Esophagus muscularis mucosa (tissue), 4 donors: ENCODE measurements around the gene EAF1. TPM values are rescaled to one million over a fixed set of nuclear protein-coding genes. Genes with fewer than 3 reads are reported as not detected.
"Not testable (repeated sequence)": the region's sequence is repeated elsewhere in the genome, so short reads cannot be mapped to it uniquely, and the experiment has no call there.

Experiments
- DNase-seq: peaks from one replicate; pipeline ENCODE4 v3.0.0-alpha.2; 2017; ENCODE audit errors: extremely low spot score
- H3K27ac ChIP-seq, 4 donors: fragments of 200-600 bp; sonication (generic); replicated peaks in 1 of 4; 1 replicate in 3 of 4; 2 replicates in 1 of 4; pipeline ENCODE4 v1.5.1; 2016 to 2019; ENCODE audit warnings: mild to moderate bottlenecking in 1 of 4
- H3K27me3 ChIP-seq, 4 donors: fragments of 200-600 bp; sonication (generic); one replicate each; pipeline versions ENCODE4 v1.5.1 to v1.6.0; 2016 to 2019
- H3K36me3 ChIP-seq, 4 donors: fragments of 200-600 bp; sonication (generic); one replicate each; pipeline ENCODE4 v1.5.1; 2016 to 2019
- H3K4me1 ChIP-seq, 4 donors: fragments of 200-600 bp; sonication (generic); one replicate each; pipeline ENCODE4 v1.5.1; 2016 to 2019
- H3K4me3 ChIP-seq, 4 donors: fragments of 200-600 bp; sonication (generic); 1 replicate in 2 of 4; 2 replicates in 2 of 4; pipeline ENCODE4 v1.5.1; 2016 to 2019; ENCODE audit warnings: mild to moderate bottlenecking in 4 of 4, moderate library complexity in 1 of 4
- H3K9me3 ChIP-seq, 4 donors: fragments of 200-600 bp; sonication (generic); 1 replicate in 3 of 4; 2 replicates in 1 of 4; pipeline ENCODE4 v1.5.1; 2016 to 2019
- CTCF ChIP-seq, 3 experiments: fragments of 200-600 bp in 2 of 3; fragments of 450-650 bp in 1 of 3; sonication (generic) in 2 of 3; IDR thresholded peaks; one replicate each; pipeline ENCODE4 v1.5.1; 2017 to 2019; ENCODE audit warnings: antibody characterized with exemption in 3 of 3, mild to moderate bottlenecking in 2 of 3, moderate library complexity in 1 of 3
- EP300 ChIP-seq: sonication (generic); formaldehyde crosslinking; IDR thresholded peaks from one replicate; pipeline ENCODE4 v1.6.1; 2017; ENCODE audit warnings: antibody characterized with exemption
- POLR2A ChIP-seq: fragments of 450-650 bp; IDR thresholded peaks from one replicate; pipeline ENCODE4 v1.6.1; 2017; ENCODE audit warnings: antibody characterized with exemption, moderate library complexity, mild to moderate bottlenecking, low read depth
- POLR2AphosphoS5 ChIP-seq, 2 donors: sonication (generic); formaldehyde crosslinking; IDR thresholded peaks; one replicate each; pipeline ENCODE4 v1.6.1; 2017; ENCODE audit warnings: antibody characterized with exemption in 2 of 2
- WGBS: methylation state at CpG from one replicate; pipeline ENCODE4 v1.1.5; 2018; 5-methylcytosine and 5-hydroxymethylcytosine counted together
- intact Hi-C: fragments of 100-400 bp; cut with DNase I; formaldehyde crosslinking; loops from one replicate; pipeline ENCODE4 v1.15.1; 2023
- total RNA-seq, 4 donors: library from RNA; depleted of rRNA; stranded (reverse); fragments of >200 nt; gene quantifications; one replicate each; pipeline versions ENCODE4 v1.1.0 to v1.2.1, GENCODE V29; 2016

The EAF1 gene
- total RNA-seq, 4 donors from 2014 or later = 12.0 to 21.7 (median 15.4) TPM

GRCh38 chr3:15479400-15480224, 52.2 kb downstream of the EAF1 start:
- no peak for DNase-seq
- intact Hi-C loops = no loop called here
- H3K9me3 ChIP-seq = no peaks in the 10 kb centered on the region
- H3K4me3 ChIP-seq = no peak overlapping the region
- H3K36me3 ChIP-seq = no peaks in the 10 kb centered on the region
- no peaks in the 10 kb centered on the region for H3K27me3 ChIP-seq
- TF ChIP-seq POLR2AphosphoS5 (IDR thresholded peaks at IDR 0.05) (no peak), POLR2A (no peak), CTCF (IDR thresholded peaks at IDR 0.05) (no peak), EP300 (no peak)
- H3K27ac ChIP-seq = no peak overlapping the region
- peaks cover 0 to 9% (median 3%) of the 10 kb centered on the region in 4 donors for H3K4me1 ChIP-seq

GRCh38 chr3:15484551-15484950, 57.2 kb downstream of the EAF1 start:
- H3K9me3 ChIP-seq, H3K27me3 ChIP-seq, H3K4me1 ChIP-seq, intact Hi-C loops, DNase-seq, H3K4me3 ChIP-seq, H3K27ac ChIP-seq: not testable (repeated sequence)
- peaks cover 5 to 28% (median 17%) of the 10 kb centered on the region in 4 donors for H3K36me3 ChIP-seq
- WGBS = 95% methylated on average over 6 of the region's 6 CpGs

- intact Hi-C loops = no loop called here
Observed at GRCh38 chr3:15486020-15486419, 58.6 kb downstream of the EAF1 start.

GRCh38 chr3:15486979-15487378, 59.6 kb downstream of the EAF1 start:
- Histone ChIP-seq H3K36me3 (peaks cover 5 to 29% (median 17%) of the 10 kb centered on the region in 4 donors), H3K4me3 (no peak overlapping the region), H3K27me3 (no peaks in the 10 kb centered on the region), H3K9me3 (no peaks in the 10 kb centered on the region), H3K4me1 (no peaks in the 10 kb centered on the region), H3K27ac (no peak overlapping the region)
- TF ChIP-seq POLR2A (no peak), CTCF (IDR thresholded peaks at IDR 0.05) (no peak), EP300 (no peak), POLR2AphosphoS5 (IDR thresholded peaks at IDR 0.05) (no peak)
- DNase-seq = no peak
- 93% methylated on average over 4 of the region's 4 CpGs for WGBS
- intact Hi-C loops = no loop called here

More at GRCh38 chr3:15486020-15486419, 58.6 kb downstream of the EAF1 start:
- Histone ChIP-seq H3K36me3 (peaks cover 5 to 29% (median 17%) of the 10 kb centered on the region in 4 donors), H3K9me3 (no peaks in the 10 kb centered on the region), H3K4me3 (no peak overlapping the region), H3K27ac (no peak overlapping the region), H3K27me3 (no peaks in the 10 kb centered on the region), H3K4me1 (no peaks in the 10 kb centered on the region)
- TF ChIP-seq POLR2AphosphoS5 (IDR thresholded peaks at IDR 0.05) (no peak), EP300 (no peak), CTCF (IDR thresholded peaks at IDR 0.05) (no peak), POLR2A (no peak)
- no peak for DNase-seq
- 92% methylated on average over 2 of the region's 2 CpGs for WGBS

- intact Hi-C loops = no loop called here
- H3K27me3 ChIP-seq = no peaks in the 10 kb centered on the region
- TF ChIP-seq EP300 = no peak
- TF ChIP-seq POLR2A = no peak
- no peak for TF ChIP-seq CTCF (IDR thresholded peaks at IDR 0.05)
- no peak for TF ChIP-seq POLR2AphosphoS5 (IDR thresholded peaks at IDR 0.05)
- H3K4me3 ChIP-seq = no peak overlapping the region
- H3K27ac ChIP-seq = no peak overlapping the region
- H3K9me3 ChIP-seq = no peaks in the 10 kb centered on the region
- no peak for DNase-seq
- no peaks in the 10 kb centered on the region for H3K4me1 ChIP-seq
- peaks cover 5 to 29% (median 17%) of the 10 kb centered on the region in 4 donors for H3K36me3 ChIP-seq
- WGBS = 92% methylated on average over 9 of the region's 9 CpGs
Observed at GRCh38 chr3:15488002-15488401, 60.6 kb downstream of the EAF1 start.
